Progenitor cell of endocrine pancreas (in vitro differentiated cells): ENCODE measurements around the gene ATP11C. TPM values are rescaled to one million over a fixed set of nuclear protein-coding genes. Genes with fewer than 3 reads are reported as not detected.

Experiments used
- DNase-seq: peaks from one replicate; pipeline ENCODE4 v3.0.0; 2021; ENCODE audit warnings: low spot score; ENCODE audit not compliant: unreplicated experiment
- H3K27ac Mint-ChIP-seq: 2 replicates; pipeline ENCODE4 v1.8.0; 2021; ENCODE audit warnings: mild to moderate bottlenecking, moderate library complexity, mixed read lengths
- H3K27me3 Mint-ChIP-seq: 2 replicates; pipeline ENCODE4 v1.8.0; 2021; ENCODE audit warnings: mixed read lengths
- H3K36me3 Mint-ChIP-seq: 2 replicates; pipeline ENCODE4 v1.8.0; 2022; ENCODE audit warnings: mixed read lengths; ENCODE audit not compliant: insufficient read depth
- H3K4me1 Mint-ChIP-seq: 2 replicates; pipeline ENCODE4 v1.8.0; 2021; ENCODE audit warnings: low read depth, mixed read lengths
- H3K4me3 Mint-ChIP-seq: 2 replicates; pipeline ENCODE4 v1.8.0; 2021; ENCODE audit warnings: low read depth, mild to moderate bottlenecking, moderate library complexity, mixed read lengths
- H3K9me3 Mint-ChIP-seq: 2 replicates; pipeline ENCODE4 v1.8.0; 2021; ENCODE audit warnings: low read depth, mixed read lengths
- CTCF ChIP-seq: fragments of 200-600 bp; sonication (generic); IDR thresholded peaks from one replicate; pipeline ENCODE4 v1.5.0; 2021; ENCODE audit warnings: antibody characterized with exemption, mild to moderate bottlenecking; ENCODE audit not compliant: unreplicated experiment
- long read RNA-seq: library from polyadenylated mRNA; unstranded; transcript quantifications from one replicate; pipeline ENCODE4 v2.0.0, GENCODE V29; 2020
- total RNA-seq: library from RNA; stranded (reverse); gene quantifications from 2 replicates; pipeline ENCODE4 v1.2.1, GENCODE V29; 2021

The ATP11C gene
- 36.5 and 38.3 TPM in 2 replicates for total RNA-seq
- long read RNA-seq, partial matches to known transcripts: 21 of 36 reads
- long read RNA-seq, other reads (novel, unspliced or antisense): 15 of 36 reads

- Mint-ChIP-seq H3K4me3 (peak within 1 kb of the TSS; percentile 86), H3K27me3 (no peaks in the 10 kb centered on the region), H3K27ac (peak within 1 kb of the TSS; percentile 96), H3K9me3 (no peaks in the 10 kb centered on the region), H3K36me3 (no peaks in the 10 kb centered on the region), H3K4me1 (peaks cover 19% of the 10 kb centered on the region)
- no peak for TF ChIP-seq CTCF
- DNase-seq: peak; percentile 80
These were observed at the start of gene ATP11C for GRCh38 chrX:139932901-139933796. ATP11C (minus strand) TSS chrX:139933053; CDS start chrX:139932042, 1,011 bp downstream.

- DNase-seq: no peak
- H3K27me3 Mint-ChIP-seq: peaks cover 40% of the 10 kb centered on the region
- H3K4me1 Mint-ChIP-seq: no peaks in the 10 kb centered on the region
- no peak for TF ChIP-seq CTCF
- H3K27ac Mint-ChIP-seq: no peak overlapping the region
- no peaks in the 10 kb centered on the region for H3K36me3 Mint-ChIP-seq
- H3K4me3 Mint-ChIP-seq: no peak overlapping the region
- H3K9me3 Mint-ChIP-seq: peaks cover 4% of the 10 kb centered on the region
These were observed 41.6 kb upstream of the ATP11C start for GRCh38 chrX:139974471-139974870.

- peaks cover 4% of the 10 kb centered on the region for H3K9me3 Mint-ChIP-seq
- peaks cover 47% of the 10 kb centered on the region for H3K27me3 Mint-ChIP-seq
- H3K27ac Mint-ChIP-seq: no peak overlapping the region
- H3K4me3 Mint-ChIP-seq: no peak overlapping the region
- no peaks in the 10 kb centered on the region for H3K4me1 Mint-ChIP-seq
- no peaks in the 10 kb centered on the region for H3K36me3 Mint-ChIP-seq
- no peak for TF ChIP-seq CTCF
- no peak for DNase-seq
These were observed 40.1 kb upstream of the ATP11C start for GRCh38 chrX:139972629-139973624.

- Mint-ChIP-seq H3K27ac (no peak overlapping the region), H3K4me3 (no peak overlapping the region), H3K36me3 (no peaks in the 10 kb centered on the region), H3K4me1 (no peaks in the 10 kb centered on the region), H3K27me3 (peaks cover 47% of the 10 kb centered on the region), H3K9me3 (peaks cover 4% of the 10 kb centered on the region)
- no peak for TF ChIP-seq CTCF
- no peak for DNase-seq
These were observed 39.3 kb upstream of the ATP11C start for GRCh38 chrX:139972113-139972512.

- DNase-seq: no peak
These were observed 38.5 kb upstream of the ATP11C start for GRCh38 chrX:139971394-139971749.

More at GRCh38 chrX:139971394-139971749, 38.5 kb upstream of the ATP11C start:
- Mint-ChIP-seq H3K4me3 (peak overlapping the region; percentile 70), H3K36me3 (no peaks in the 10 kb centered on the region), H3K9me3 (peaks cover 3% of the 10 kb centered on the region), H3K27me3 (peaks cover 47% of the 10 kb centered on the region), H3K4me1 (no peaks in the 10 kb centered on the region), H3K27ac (no peak overlapping the region)
- no peak for TF ChIP-seq CTCF
